SK-N-SH (cell line): ENCODE data around the gene XPR1. TPM values are rescaled to one million over a fixed set of nuclear protein-coding genes. Genes with fewer than 3 reads are reported as not detected.

Experiments used
- CTCF ChIA-PET: fragments of 300-600, 350-600 bp; formaldehyde crosslinking; extraction: SDS; loops from one replicate; lab custom pipeline; 2021; lab: Yijun Ruan, JAX
- POLR2A ChIA-PET: fragments of 350-600 bp; sonication (Branson Sonifier 250); formaldehyde crosslinking; extraction: SDS; loops from one replicate; lab custom pipeline; 2020; ENCODE audit warnings: antibody characterized with exemption, inconsistent platforms; lab: Yijun Ruan, JAX
- DNase-seq: peaks from one replicate; pipeline ENCODE4 v3.0.0; 2012
- H2AFZ ChIP-seq: fragments of 200-600 bp; sonication (generic); 2 replicates; pipeline ENCODE4 v1.8.1; 2016; ENCODE audit warnings: antibody characterized with exemption, mild to moderate bottlenecking, low read depth
- H3F3A ChIP-seq: fragments of 200-600 bp; sonication (generic); replicated peaks from 2 replicates; pipeline ENCODE3; 2016; ENCODE audit warnings: antibody characterized with exemption, mild to moderate bottlenecking; ENCODE audit not compliant: insufficient read depth
- H3K27ac ChIP-seq, 2 experiments: fragments of 200-500 bp in 1 of 2; fragments of 200-600 bp in 1 of 2; sonication (Bioruptor generic) in 1 of 2; sonication (generic), shearing (Covaris generic) in 1 of 2; 2 replicates each; pipeline versions ENCODE4 v1.5.1 to v1.6.1; 2014 to 2016; ENCODE audit warnings: low read depth in 2 of 2, inconsistent platforms in 1 of 2, low read length in 1 of 2, mild to moderate bottlenecking in 1 of 2, mixed read lengths in 1 of 2
- H3K27me3 ChIP-seq: fragments of 200-600 bp; sonication (generic), shearing (Covaris generic); 2 replicates; pipeline ENCODE4 v1.6.1; 2016; ENCODE audit warnings: mixed run types; ENCODE audit not compliant: insufficient read depth
- H3K36me3 ChIP-seq, 2 experiments: fragments of 200-500 bp in 1 of 2; fragments of 200-600 bp in 1 of 2; sonication (Bioruptor generic) in 1 of 2; sonication (generic) in 1 of 2; replicated peaks in 1 of 2; 2 replicates each; pipeline versions ENCODE3 to v1.5.1; 2014 to 2016; ENCODE audit warnings: low read length in 1 of 2, mild to moderate bottlenecking in 1 of 2; ENCODE audit not compliant: insufficient read depth in 2 of 2, control insufficient read depth in 1 of 2
- H3K4me1 ChIP-seq, 2 experiments: fragments of 200-500 bp in 1 of 2; fragments of 200-600 bp in 1 of 2; sonication (Bioruptor generic) in 1 of 2; sonication (generic), shearing (Covaris generic) in 1 of 2; 2 replicates each; pipeline versions ENCODE4 v1.5.1 to v1.6.1; 2014 to 2016; ENCODE audit warnings: low read depth in 1 of 2, low read length in 1 of 2, mixed run types in 1 of 2; ENCODE audit not compliant: insufficient read depth in 2 of 2, control insufficient read depth in 1 of 2
- H3K4me2 ChIP-seq: fragments of 200-600 bp; sonication (generic), shearing (Covaris generic); 2 replicates; pipeline ENCODE4 v1.6.1; 2017; ENCODE audit warnings: mixed run types
- H3K4me3 ChIP-seq, 2 experiments: fragments of 200-500 bp in 1 of 2; fragments of 200-600 bp in 1 of 2; sonication (Bioruptor generic) in 1 of 2; sonication (generic), shearing (Covaris generic) in 1 of 2; 2 replicates each; pipeline versions ENCODE4 v1.5.1 to v1.8.1; 2014 to 2016; ENCODE audit warnings: low read depth in 2 of 2, inconsistent platforms in 1 of 2, low read length in 1 of 2, mild to moderate bottlenecking in 1 of 2, mixed read lengths in 1 of 2, moderate library complexity in 1 of 2
- H3K79me2 ChIP-seq: fragments of 200-600 bp; sonication (generic); 2 replicates; pipeline ENCODE4 v1.8.1; 2017; ENCODE audit warnings: mild to moderate bottlenecking; ENCODE audit not compliant: insufficient read depth
- H3K9ac ChIP-seq: fragments of 200-600 bp; sonication (generic); 2 replicates; pipeline ENCODE4 v1.6.1; 2017; ENCODE audit warnings: mixed run types
- H3K9me2 ChIP-seq: fragments of 200-600 bp; sonication (generic); 2 replicates; pipeline ENCODE4 v1.6.1; 2017; ENCODE audit warnings: mixed run types
- H3K9me3 ChIP-seq: fragments of 200-600 bp; sonication (generic); 2 replicates; pipeline ENCODE4 v1.6.1; 2017; ENCODE audit warnings: mixed run types, mild to moderate bottlenecking, moderate library complexity
- H4K20me1 ChIP-seq: fragments of 200-600 bp; sonication (generic); 2 replicates; pipeline ENCODE4 v1.6.1; 2017; ENCODE audit warnings: mild to moderate bottlenecking, mixed run types; ENCODE audit not compliant: insufficient read depth
- CHD2 ChIP-seq: fragments of 150-350 bp; IDR thresholded peaks from 2 replicates; pipeline ENCODE4 v1.6.1; 2018; ENCODE audit warnings: low read length; ENCODE audit not compliant: partially characterized antibody
- EZH2phosphoT487 ChIP-seq: fragments of 200-600 bp; sonication (generic); IDR thresholded peaks from 2 replicates; pipeline ENCODE4 v1.6.1; 2017; ENCODE audit warnings: low read depth, mixed run types, mild to moderate bottlenecking, antibody characterized with exemption, moderate library complexity, borderline replicate concordance
- FOSL2 ChIP-seq: IDR thresholded peaks from 2 replicates; pipeline ENCODE4 v1.4.0; 2012; ENCODE audit warnings: low read depth, mild to moderate bottlenecking, moderate library complexity, borderline replicate concordance
- FOXJ3 ChIP-seq: sonication (generic); formaldehyde crosslinking; IDR thresholded peaks from 2 replicates; pipeline ENCODE4 v1.5.1; 2020; ENCODE audit warnings: mild to moderate bottlenecking, missing genetic modification reagents
- FOXM1 ChIP-seq: IDR thresholded peaks from 2 replicates; pipeline ENCODE4 v1.4.0; 2012; ENCODE audit warnings: low read depth, mild to moderate bottlenecking
- GABPA ChIP-seq: IDR thresholded peaks from 2 replicates; pipeline ENCODE4 v1.4.0; 2012; ENCODE audit warnings: low read depth, mild to moderate bottlenecking
- JUND ChIP-seq: IDR thresholded peaks from 2 replicates; pipeline ENCODE4 v1.4.0; 2012
- MEF2A ChIP-seq: IDR thresholded peaks from 2 replicates; pipeline ENCODE4 v1.4.0; 2012; ENCODE audit warnings: low read depth, borderline replicate concordance
- MXI1 ChIP-seq: IDR thresholded peaks from 2 replicates; pipeline ENCODE4 v1.6.1; 2012; ENCODE audit warnings: mild to moderate bottlenecking, low read depth, low read length, improper control_type of control experiment
- NFIC ChIP-seq: IDR thresholded peaks from 2 replicates; pipeline ENCODE4 v1.4.0; 2012; ENCODE audit warnings: borderline replicate concordance
- PBX3 ChIP-seq: IDR thresholded peaks from 2 replicates; pipeline ENCODE4; 2012
- RAD21 ChIP-seq: IDR thresholded peaks from 2 replicates; pipeline ENCODE4 v1.6.1; 2012; ENCODE audit warnings: mild to moderate bottlenecking, low read length
- RXRA ChIP-seq: IDR thresholded peaks from 2 replicates; pipeline ENCODE4 v1.4.0; 2012; ENCODE audit warnings: low read depth, mild to moderate bottlenecking, borderline replicate concordance
- SIN3A ChIP-seq: IDR thresholded peaks from 2 replicates; pipeline ENCODE4 v1.6.1; 2012; ENCODE audit warnings: low read depth, mild to moderate bottlenecking, low read length, moderate library complexity, borderline replicate concordance
- SMC3 ChIP-seq: IDR thresholded peaks from 2 replicates; pipeline ENCODE4 v1.6.1; 2012; ENCODE audit warnings: low read depth, low read length, improper control_type of control experiment
- TCF12 ChIP-seq: IDR thresholded peaks from 2 replicates; pipeline ENCODE4 v1.4.0; 2012
- TEAD4 ChIP-seq: IDR thresholded peaks from 2 replicates; pipeline ENCODE4 v1.4.0; 2012; ENCODE audit warnings: mild to moderate bottlenecking, borderline replicate concordance; ENCODE audit not compliant: insufficient read depth
- WGBS: methylation state at CpG from one replicate; pipeline ENCODE4 v1.1.6; 2017; ENCODE audit warnings: low lambda C conversion rate; 5-methylcytosine and 5-hydroxymethylcytosine counted together
- polyA plus RNA-seq, 3 experiments: library from polyadenylated mRNA; depleted of rRNA; stranded (reverse); fragments of >200 nt; gene quantifications; 2 replicates each; pipeline ENCODE4 v1.2.3, GENCODE V29; 2012
- TF ChIP-seq, protein P1 (sequence below): IDR thresholded peaks from 2 replicates; pipeline ENCODE4 v1.4.0; 2012; ENCODE audit warnings: low read depth, borderline replicate concordance

The XPR1 gene
- polyA plus RNA-seq, 1 of the 3 experiments (the other 2 are of a cell fraction) = 7.9 TPM

GRCh38 chr1:180919183-180919700 is 287.4 kb downstream of the XPR1 start:
- Histone ChIP-seq H4K20me1 (no peaks in the 10 kb centered on the region), H2AFZ (no peak overlapping the region), H3K79me2 (no peaks in the 10 kb centered on the region), H3K27ac (no peak overlapping the region), H3K4me2 (no peak overlapping the region), H3K36me3 (no peaks in the 10 kb centered on the region), H3F3A (no peaks in the 10 kb centered on the region), H3K9me2 (no peaks in the 10 kb centered on the region), H3K9ac (no peak overlapping the region), H3K9me3 (no peaks in the 10 kb centered on the region), H3K4me1 (peaks cover 0 to 12% of the 10 kb centered on the region in 2 experiments; a peak in 1 of 4 replicates), H3K4me3 (no peak overlapping the region), H3K27me3 (no peaks in the 10 kb centered on the region)
- 84% methylated on average over 7 of the region's 9 CpGs for WGBS
- no peak for TF ChIP-seq MXI1
- no peak for TF ChIP-seq GABPA
- no peak for TF ChIP-seq TEAD4
- TF ChIP-seq SIN3A = no peak
- TF ChIP-seq FOXM1 = no peak
- TF ChIP-seq RXRA = no peak
- TF ChIP-seq, protein P1, sequence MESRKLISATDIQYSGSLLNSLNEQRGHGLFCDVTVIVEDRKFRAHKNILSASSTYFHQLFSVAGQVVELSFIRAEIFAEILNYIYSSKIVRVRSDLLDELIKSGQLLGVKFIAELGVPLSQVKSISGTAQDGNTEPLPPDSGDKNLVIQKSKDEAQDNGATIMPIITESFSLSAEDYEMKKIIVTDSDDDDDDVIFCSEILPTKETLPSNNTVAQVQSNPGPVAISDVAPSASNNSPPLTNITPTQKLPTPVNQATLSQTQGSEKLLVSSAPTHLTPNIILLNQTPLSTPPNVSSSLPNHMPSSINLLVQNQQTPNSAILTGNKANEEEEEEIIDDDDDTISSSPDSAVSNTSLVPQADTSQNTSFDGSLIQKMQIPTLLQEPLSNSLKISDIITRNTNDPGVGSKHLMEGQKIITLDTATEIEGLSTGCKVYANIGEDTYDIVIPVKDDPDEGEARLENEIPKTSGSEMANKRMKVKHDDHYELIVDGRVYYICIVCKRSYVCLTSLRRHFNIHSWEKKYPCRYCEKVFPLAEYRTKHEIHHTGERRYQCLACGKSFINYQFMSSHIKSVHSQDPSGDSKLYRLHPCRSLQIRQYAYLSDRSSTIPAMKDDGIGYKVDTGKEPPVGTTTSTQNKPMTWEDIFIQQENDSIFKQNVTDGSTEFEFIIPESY = no peak
- TF ChIP-seq RAD21 = no peak
- TF ChIP-seq CHD2 = no peak
- TF ChIP-seq SMC3 = no peak
- TF ChIP-seq NFIC = no peak
- no peak for TF ChIP-seq EZH2phosphoT487
- no peak for TF ChIP-seq PBX3
- no peak for DNase-seq
- CTCF ChIA-PET = interaction anchor here (1.2 kb wide), 1 partner anchor 222 kb away, joined by 3 read pairs; no protein-coding TSS in a partner anchor
- POLR2A ChIA-PET = no interaction called here

DNA sequence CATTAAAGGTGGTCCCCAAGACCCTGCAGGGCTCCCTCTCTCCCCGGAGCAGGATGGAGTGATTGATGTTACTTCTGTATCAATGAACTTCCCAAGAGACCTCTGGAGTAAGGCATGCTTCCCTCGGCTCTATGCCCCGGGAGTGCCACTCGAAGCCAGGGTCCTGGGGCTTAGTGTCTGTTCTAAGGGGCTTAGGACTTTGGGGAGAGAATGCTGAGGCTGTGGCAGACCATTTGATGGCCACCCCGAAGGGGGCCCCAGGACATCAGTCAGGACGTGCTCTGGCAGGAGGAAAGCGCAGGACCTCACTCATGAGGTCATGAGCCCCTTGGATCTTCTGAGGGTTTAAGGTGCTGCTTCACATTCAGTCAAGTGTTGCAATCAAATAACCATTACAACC is 288.4 kb downstream of the XPR1 start:
- no peak for DNase-seq
- 38% methylated on average over 2 of the region's 7 CpGs for WGBS
- Histone ChIP-seq H3K4me2 (no peak overlapping the region), H3K27me3 (no peaks in the 10 kb centered on the region), H2AFZ (no peak overlapping the region), H3K9me3 (no peaks in the 10 kb centered on the region), H3K36me3 (no peaks in the 10 kb centered on the region), H3K4me3 (no peak overlapping the region), H3K9me2 (no peaks in the 10 kb centered on the region), H3K27ac (no peak overlapping the region), H4K20me1 (no peaks in the 10 kb centered on the region), H3K4me1 (peaks cover 0 to 20% of the 10 kb centered on the region in 2 experiments; a peak in 1 of 4 replicates), H3K79me2 (no peaks in the 10 kb centered on the region), H3K9ac (no peak overlapping the region), H3F3A (no peaks in the 10 kb centered on the region)
- POLR2A ChIA-PET = no interaction called here
- CTCF ChIA-PET = interaction anchor here (1.0 kb wide), 1 partner anchor 222 kb away, joined by 3 read pairs; no protein-coding TSS in a partner anchor
- no peak for TF ChIP-seq FOSL2
- no peak for TF ChIP-seq MXI1
- TF ChIP-seq MEF2A = no peak
- TF ChIP-seq JUND = no peak
- no peak for TF ChIP-seq CHD2
- no peak for TF ChIP-seq RAD21
- no peak for TF ChIP-seq RXRA
- no peak for TF ChIP-seq FOXJ3 (CRISPR knock-in tag)
- TF ChIP-seq TCF12 = no peak
